ENCODE data around the gene UBA52. TPM values are rescaled to one million over a fixed set of nuclear protein-coding genes. Genes with fewer than 3 reads are reported as not detected.

The UBA52 gene
- total RNA-seq, 1 donor from 2014 or later = 625 TPM

GRCh38 chr19:18523841-18524240 lies 47.8 kb upstream of the UBA52 start:
- no peak overlapping the region for H3K27ac ChIP-seq
- peaks cover 22% of the 10 kb centered on the region for H3K79me2 ChIP-seq (ENCODE audit: low read depth)
- no peak overlapping the region for H3K9ac ChIP-seq
- H3K36me3 ChIP-seq = no peaks in the 10 kb centered on the region
- no peaks in the 10 kb centered on the region for H3K9me3 ChIP-seq (ENCODE audit: low read depth)
- Mint-ChIP-seq H3K4me3 (no peak overlapping the region), H3K36me3 (no peaks in the 10 kb centered on the region), H3K4me1 (peaks cover 12% of the 10 kb centered on the region), H3K9me3 (no peaks in the 10 kb centered on the region), H3K27ac (no peak overlapping the region), H3K27me3 (ENCODE audit: insufficient read depth, low read depth) (no peaks in the 10 kb centered on the region)
- H4K20me1 ChIP-seq (ENCODE audit: low read depth) = peaks cover 23% of the 10 kb centered on the region
- no peak overlapping the region for H3K4me3 ChIP-seq
- TF ChIP-seq, protein P1, sequence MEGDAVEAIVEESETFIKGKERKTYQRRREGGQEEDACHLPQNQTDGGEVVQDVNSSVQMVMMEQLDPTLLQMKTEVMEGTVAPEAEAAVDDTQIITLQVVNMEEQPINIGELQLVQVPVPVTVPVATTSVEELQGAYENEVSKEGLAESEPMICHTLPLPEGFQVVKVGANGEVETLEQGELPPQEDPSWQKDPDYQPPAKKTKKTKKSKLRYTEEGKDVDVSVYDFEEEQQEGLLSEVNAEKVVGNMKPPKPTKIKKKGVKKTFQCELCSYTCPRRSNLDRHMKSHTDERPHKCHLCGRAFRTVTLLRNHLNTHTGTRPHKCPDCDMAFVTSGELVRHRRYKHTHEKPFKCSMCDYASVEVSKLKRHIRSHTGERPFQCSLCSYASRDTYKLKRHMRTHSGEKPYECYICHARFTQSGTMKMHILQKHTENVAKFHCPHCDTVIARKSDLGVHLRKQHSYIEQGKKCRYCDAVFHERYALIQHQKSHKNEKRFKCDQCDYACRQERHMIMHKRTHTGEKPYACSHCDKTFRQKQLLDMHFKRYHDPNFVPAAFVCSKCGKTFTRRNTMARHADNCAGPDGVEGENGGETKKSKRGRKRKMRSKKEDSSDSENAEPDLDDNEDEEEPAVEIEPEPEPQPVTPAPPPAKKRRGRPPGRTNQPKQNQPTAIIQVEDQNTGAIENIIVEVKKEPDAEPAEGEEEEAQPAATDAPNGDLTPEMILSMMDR (IDR thresholded peaks at IDR 0.05) = no peak
- TF ChIP-seq EZH2phosphoT487 (IDR thresholded peaks at IDR 0.05) = no peak
- no peak for TF ChIP-seq EZH2 (IDR thresholded peaks at IDR 0.05)
- no peak overlapping the region for H2AFZ ChIP-seq (replicated peaks)
- H3K4me1 ChIP-seq = peaks cover 7% of the 10 kb centered on the region
- DNase-seq (ENCODE audit: low spot score) = no peak
- H3K27me3 ChIP-seq = peaks cover 3% of the 10 kb centered on the region
- H3F3A ChIP-seq (ENCODE audit: low read depth) = peaks cover 19% of the 10 kb centered on the region
- no peak overlapping the region for H3K4me2 ChIP-seq

GRCh38 chr19:18526316-18526715 lies 45.3 kb upstream of the UBA52 start:
- Histone ChIP-seq H3K4me1 (no peaks in the 10 kb centered on the region), H3K27me3 (no peaks in the 10 kb centered on the region), H2AFZ (replicated peaks) (no peak overlapping the region), H3F3A (ENCODE audit: low read depth) (peaks cover 16% of the 10 kb centered on the region), H3K9ac (no peak overlapping the region), H3K79me2 (ENCODE audit: low read depth) (peaks cover 2% of the 10 kb centered on the region), H4K20me1 (ENCODE audit: low read depth) (peaks cover 3% of the 10 kb centered on the region), H3K27ac (no peak overlapping the region), H3K36me3 (no peaks in the 10 kb centered on the region), H3K9me3 (ENCODE audit: low read depth) (no peaks in the 10 kb centered on the region), H3K4me2 (no peak overlapping the region), H3K4me3 (no peak overlapping the region)
- Mint-ChIP-seq H3K4me3 (no peak overlapping the region), H3K4me1 (no peaks in the 10 kb centered on the region), H3K27ac (peak overlapping the region; percentile 33), H3K36me3 (peaks cover 2% of the 10 kb centered on the region), H3K27me3 (ENCODE audit: insufficient read depth, low read depth) (no peaks in the 10 kb centered on the region), H3K9me3 (no peaks in the 10 kb centered on the region)
- DNase-seq (ENCODE audit: low spot score) = no peak
- no peak for TF ChIP-seq EZH2phosphoT487 (IDR thresholded peaks at IDR 0.05)
- no peak for TF ChIP-seq EZH2 (IDR thresholded peaks at IDR 0.05)
- TF ChIP-seq, protein P1 (IDR thresholded peaks at IDR 0.05) = no peak

DNA sequence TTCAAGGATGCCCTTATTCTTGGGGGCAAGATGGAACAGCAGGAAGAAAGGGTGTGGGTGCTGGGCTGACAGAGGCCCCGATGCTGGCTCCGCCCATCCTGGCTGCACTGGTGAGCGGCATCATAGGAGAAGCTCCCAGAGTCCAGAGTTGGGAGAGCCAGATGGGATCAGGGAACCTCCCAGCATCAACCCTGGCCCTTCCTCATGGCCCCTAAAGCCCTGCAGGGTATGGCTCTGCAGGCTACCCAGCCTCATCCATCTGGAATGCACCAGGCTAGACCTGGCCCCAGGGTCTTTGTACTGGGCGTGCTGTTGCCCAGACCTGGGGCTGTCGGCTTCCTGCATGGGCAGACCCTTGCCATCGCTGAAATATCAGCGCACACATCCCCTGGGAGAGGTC lies 41.9 kb upstream of the UBA52 start:
- Histone ChIP-seq H3K27ac (no peak overlapping the region), H3K4me1 (no peaks in the 10 kb centered on the region), H3K36me3 (no peaks in the 10 kb centered on the region), H3K79me2 (ENCODE audit: low read depth) (no peaks in the 10 kb centered on the region), H3K4me3 (no peak overlapping the region), H2AFZ (replicated peaks) (no peak overlapping the region), H3K9me3 (ENCODE audit: low read depth) (no peaks in the 10 kb centered on the region), H3K27me3 (no peaks in the 10 kb centered on the region), H4K20me1 (ENCODE audit: low read depth) (no peaks in the 10 kb centered on the region), H3K4me2 (no peak overlapping the region), H3F3A (ENCODE audit: low read depth) (no peaks in the 10 kb centered on the region), H3K9ac (no peak overlapping the region)
- no peak overlapping the region for H3K27ac Mint-ChIP-seq
- no peaks in the 10 kb centered on the region for H3K9me3 Mint-ChIP-seq
- H3K4me1 Mint-ChIP-seq = no peaks in the 10 kb centered on the region
- no peak for TF ChIP-seq EZH2phosphoT487 (IDR thresholded peaks at IDR 0.05)
- TF ChIP-seq, protein P1 (IDR thresholded peaks at IDR 0.05) = no peak
- TF ChIP-seq EZH2 (IDR thresholded peaks at IDR 0.05) = no peak
- H3K27me3 Mint-ChIP-seq (ENCODE audit: insufficient read depth, low read depth) = no peaks in the 10 kb centered on the region
- H3K4me3 Mint-ChIP-seq = no peak overlapping the region
- no peak for DNase-seq (ENCODE audit: low spot score)
- peaks cover 8% of the 10 kb centered on the region for H3K36me3 Mint-ChIP-seq
